Neural cell (in vitro differentiated cells): ENCODE results near the gene C1S. TPM values are rescaled to one million over a fixed set of nuclear protein-coding genes. Genes with fewer than 3 reads are reported as not detected.

Source experiments
- H2AFZ ChIP-seq: fragments of 200-600, 300-800 bp; sonication (generic), shearing (Covaris generic); 2 replicates; pipeline ENCODE4 v1.6.0; 2014; ENCODE audit warnings: low read depth, mild to moderate bottlenecking, antibody characterized with exemption, low read length, moderate library complexity
- H3F3A ChIP-seq: fragments of 200-600 bp; shearing (Covaris generic); 2 replicates; pipeline ENCODE4 v1.6.1; 2016; ENCODE audit warnings: mild to moderate bottlenecking, moderate library complexity, mixed read lengths, antibody characterized with exemption, low read length; ENCODE audit not compliant: insufficient read depth, poor library complexity, severe bottlenecking
- H3K27ac ChIP-seq: fragments of 200-600, 300-800 bp; sonication (generic), shearing (Covaris generic); 2 replicates; pipeline ENCODE4 v1.5.1; 2014; ENCODE audit warnings: mild to moderate bottlenecking, low read length, moderate library complexity
- H3K27me3 ChIP-seq: fragments of 300-800, 200-600 bp; sonication (generic), shearing (Covaris generic); 2 replicates; pipeline ENCODE4 v1.6.0; 2014; ENCODE audit warnings: mild to moderate bottlenecking, low read depth, low read length, moderate library complexity; ENCODE audit not compliant: insufficient read depth
- H3K36me3 ChIP-seq: fragments of 300-800, 200-600 bp; sonication (generic), shearing (Covaris generic); 2 replicates; pipeline ENCODE4 v1.5.1; 2014; ENCODE audit warnings: mild to moderate bottlenecking, antibody characterized with exemption, low read length, moderate library complexity; ENCODE audit not compliant: insufficient read depth
- H3K4me2 ChIP-seq: fragments of 300-800, 200-600 bp; sonication (generic), shearing (Covaris generic); 2 replicates; pipeline ENCODE4 v1.6.0; 2014; ENCODE audit warnings: mild to moderate bottlenecking, low read length
- H3K4me3 ChIP-seq: fragments of 300-800, 200-600 bp; sonication (generic), shearing (Covaris generic); 2 replicates; pipeline ENCODE4 v1.5.1; 2014; ENCODE audit warnings: mild to moderate bottlenecking, low read length, moderate library complexity
- H3K79me2 ChIP-seq: fragments of 200-600 bp; shearing (Covaris generic); replicated peaks from 2 replicates; pipeline ENCODE4 v1.6.0; 2014; ENCODE audit warnings: mild to moderate bottlenecking, low read length, moderate library complexity; ENCODE audit not compliant: insufficient read depth
- H3K9ac ChIP-seq: fragments of 300-800, 200-600 bp; sonication (generic), shearing (Covaris generic); 2 replicates; pipeline ENCODE4 v1.6.1; 2016; ENCODE audit warnings: mild to moderate bottlenecking, low read length, mixed read lengths
- H3K9me2 ChIP-seq: fragments of 200-600 bp; shearing (Covaris generic); 2 replicates; pipeline ENCODE4 v1.6.1; 2016; ENCODE audit warnings: mild to moderate bottlenecking, low read length, mixed read lengths; ENCODE audit not compliant: insufficient read depth
- H3K9me3 ChIP-seq: fragments of 200-600, 300-800 bp; sonication (generic), shearing (Covaris generic); 2 replicates; pipeline ENCODE4 v1.6.1; 2016; ENCODE audit warnings: mild to moderate bottlenecking, mixed run types, low read length, moderate library complexity, mixed read lengths
- H4K20me1 ChIP-seq: fragments of 200-600 bp; shearing (Covaris generic); 2 replicates; pipeline ENCODE4 v1.6.1; 2016; ENCODE audit warnings: mild to moderate bottlenecking, mixed run types; ENCODE audit not compliant: insufficient read depth
- CTCF ChIP-seq: fragments of 450-650 bp; IDR thresholded peaks from 2 replicates; pipeline ENCODE4 v1.5.1; 2014; ENCODE audit warnings: antibody characterized with exemption, mild to moderate bottlenecking, moderate library complexity; ENCODE audit not compliant: poor library complexity, severe bottlenecking
- EP300 ChIP-seq: fragments of 450-650 bp; conservative IDR thresholded peaks from 2 replicates; pipeline ENCODE4 v1.6.1; 2014; ENCODE audit warnings: antibody characterized with exemption, mild to moderate bottlenecking, moderate library complexity; ENCODE audit not compliant: poor library complexity, severe bottlenecking
- EZH2 ChIP-seq: fragments of 200-600, 300-800 bp; shearing (Covaris generic), sonication (generic); IDR thresholded peaks from 2 replicates; pipeline ENCODE4 v1.6.1; 2014; ENCODE audit warnings: antibody characterized with exemption, low read length, borderline replicate concordance, mild to moderate bottlenecking; ENCODE audit not compliant: insufficient read depth, poor library complexity, severe bottlenecking
- MXI1 ChIP-seq: fragments of 450-650 bp; conservative IDR thresholded peaks from 2 replicates; pipeline ENCODE4 v1.6.1; 2014; ENCODE audit warnings: antibody characterized with exemption, mild to moderate bottlenecking; ENCODE audit not compliant: poor library complexity, severe bottlenecking
- POLR2AphosphoS5 ChIP-seq: IDR thresholded peaks from 2 replicates; pipeline ENCODE4 v1.6.1; 2012
- RAD21 ChIP-seq: fragments of 450-650 bp; conservative IDR thresholded peaks from 2 replicates; pipeline ENCODE4 v1.6.1; 2014; ENCODE audit warnings: antibody characterized with exemption, mild to moderate bottlenecking, moderate library complexity
- REST ChIP-seq: IDR thresholded peaks from 2 replicates; pipeline ENCODE4 v1.6.1; 2012; ENCODE audit warnings: borderline replicate concordance
- SMC3 ChIP-seq: fragments of 450-650 bp; conservative IDR thresholded peaks from 2 replicates; pipeline ENCODE4 v1.6.1; 2014; ENCODE audit warnings: antibody characterized with exemption, mild to moderate bottlenecking, moderate library complexity; ENCODE audit not compliant: poor library complexity
- TAF1 ChIP-seq: IDR thresholded peaks from 2 replicates; pipeline ENCODE4 v1.6.1; 2012; ENCODE audit warnings: low read depth
- polyA plus RNA-seq: library from polyadenylated mRNA; depleted of rRNA; stranded (reverse); fragments of >200 nt; gene quantifications from 2 replicates; pipeline ENCODE4 v1.2.3, GENCODE V29; 2014

The C1S gene
- polyA plus RNA-seq, 1 donor from 2014 or later = 4.9 TPM

GRCh38 chr12:7075939-7076338 lies 15.4 kb downstream of the C1S start (continued):
- no peak for TF ChIP-seq CTCF

GRCh38 chr12:7076493-7076892 lies 16.0 kb downstream of the C1S start:
- Histone ChIP-seq H3K27me3 (no peaks in the 10 kb centered on the region), H4K20me1 (no peaks in the 10 kb centered on the region), H3K4me2 (no peak overlapping the region), H2AFZ (no peak overlapping the region), H3K9me3 (no peaks in the 10 kb centered on the region), H3K9me2 (no peaks in the 10 kb centered on the region), H3F3A (no peaks in the 10 kb centered on the region), H3K79me2 (no peaks in the 10 kb centered on the region), H3K36me3 (no peaks in the 10 kb centered on the region), H3K9ac (no peak overlapping the region), H3K4me3 (no peak overlapping the region), H3K27ac (no peak overlapping the region)
- no peak for TF ChIP-seq POLR2AphosphoS5
- TF ChIP-seq REST = no peak
- TF ChIP-seq EP300 = no peak
- no peak for TF ChIP-seq EZH2
- TF ChIP-seq MXI1 = no peak
- TF ChIP-seq SMC3 = no peak
- no peak for TF ChIP-seq TAF1
- TF ChIP-seq CTCF = no peak
- no peak for TF ChIP-seq RAD21

GRCh38 chr12:7078163-7078562 lies 17.6 kb downstream of the C1S start:
- Histone ChIP-seq H3K79me2 (no peaks in the 10 kb centered on the region), H3F3A (no peaks in the 10 kb centered on the region), H3K9me3 (no peaks in the 10 kb centered on the region), H3K27me3 (no peaks in the 10 kb centered on the region), H4K20me1 (no peaks in the 10 kb centered on the region), H3K9ac (no peak overlapping the region), H3K27ac (no peak overlapping the region), H3K4me3 (no peak overlapping the region), H3K4me2 (no peak overlapping the region), H2AFZ (no peak overlapping the region), H3K36me3 (no peaks in the 10 kb centered on the region), H3K9me2 (no peaks in the 10 kb centered on the region)
- TF ChIP-seq TAF1 = no peak
- no peak for TF ChIP-seq CTCF
- TF ChIP-seq EP300 = no peak
- TF ChIP-seq EZH2 = no peak
- TF ChIP-seq POLR2AphosphoS5 = no peak
- no peak for TF ChIP-seq SMC3
- no peak for TF ChIP-seq RAD21
- TF ChIP-seq MXI1 = no peak
- TF ChIP-seq REST = no peak
